ENCODE data around the gene MSTO1.

GRCh38 chr1:155598842-155599331 is 11.1 kb upstream of the MSTO1 start:
- TF ChIP-seq CTCF (IDR thresholded peaks at IDR 0.05) (no peak), POLR2A (IDR thresholded peaks at IDR 0.05) (no peak), POLR2AphosphoS5 (IDR thresholded peaks at IDR 0.05; ENCODE audit: insufficient read depth in 1 of 2, low read depth in 1 of 2) (no peak)
